Bronchial smooth muscle cell (primary cell): ENCODE results near the gene PCBD1. TPM values are rescaled to one million over a fixed set of nuclear protein-coding genes. Genes with fewer than 3 reads are reported as not detected.

Experiments used
- total RNA-seq: library from RNA; depleted of rRNA; stranded (reverse); fragments of >200 nt; gene quantifications from 2 replicates; pipeline ENCODE4 v1.2.1, GENCODE V29; 2014

PCBD1 gene
- total RNA-seq, result 21.6 and 38.0 TPM in 2 replicates

GRCh38 chr10:70887804-70888800 is at the start of gene PCBD1:
TSS of gene PCBD1 (minus strand) at chr10:70888565. CDS start at chr10:70888533, 32 bp downstream.

Other genes starting within 250 kb of the PCBD1 start
- 3.3 and 22.9 TPM in 2 replicates for gene ADAMTS14, start 216.1 kb downstream of the PCBD1 start, total RNA-seq
- gene TBATA, start 103.2 kb downstream of the PCBD1 start, total RNA-seq, result not detected in 2 replicates
- gene SGPL1, start 72.6 kb downstream of the PCBD1 start, total RNA-seq, result 22.2 and 34.3 TPM in 2 replicates